Trophoblast cell (in vitro differentiated cells and primary cell): ENCODE data around the gene RCOR1.

ENCODE experiments used
- DNase-seq, 2 donors: peaks; one replicate each; pipeline ENCODE4 v3.0.0-alpha.2; 2016
- H2AFZ ChIP-seq: 2 replicates; pipeline ENCODE4 v1.6.1; 2013; ENCODE audit warnings: low read length, moderate library complexity, mild to moderate bottlenecking; ENCODE audit not compliant: insufficient read depth, poor library complexity
- H2AK5ac ChIP-seq: 2 replicates; pipeline ENCODE4 v1.6.1; 2013; ENCODE audit warnings: mild to moderate bottlenecking, low read length
- H2BK120ac ChIP-seq: 2 replicates; pipeline ENCODE4 v1.6.1; 2013; ENCODE audit warnings: low read length, mild to moderate bottlenecking, moderate library complexity; ENCODE audit not compliant: insufficient read depth, poor library complexity
- H2BK12ac ChIP-seq: 2 replicates; pipeline ENCODE4 v1.6.1; 2013; ENCODE audit warnings: mild to moderate bottlenecking, low read length, moderate library complexity
- H2BK5ac ChIP-seq: 2 replicates; pipeline ENCODE4 v1.6.1; 2013; ENCODE audit warnings: low read length, low read depth, moderate library complexity, mild to moderate bottlenecking; ENCODE audit not compliant: poor library complexity
- H3K14ac ChIP-seq: 2 replicates; pipeline ENCODE4 v1.6.1; 2013; ENCODE audit warnings: mild to moderate bottlenecking, low read length
- H3K18ac ChIP-seq: 2 replicates; pipeline ENCODE4 v1.6.1; 2013; ENCODE audit warnings: mild to moderate bottlenecking, low read length
- H3K23ac ChIP-seq: 2 replicates; pipeline ENCODE4 v1.6.1; 2013; ENCODE audit warnings: low read length
- H3K27ac ChIP-seq: 2 replicates; pipeline ENCODE4 v1.5.1; 2013; ENCODE audit warnings: low read depth, mild to moderate bottlenecking, inconsistent platforms, low read length, moderate library complexity
- H3K27me3 ChIP-seq: 2 replicates; pipeline ENCODE4 v1.6.1; 2013; ENCODE audit warnings: inconsistent platforms, mild to moderate bottlenecking, low read length, moderate library complexity; ENCODE audit not compliant: insufficient read depth
- H3K36me3 ChIP-seq, 2 experiments: 1 replicate in 1 of 2; 2 replicates in 1 of 2; pipeline ENCODE4 v1.6.1; 2013; ENCODE audit warnings: low read length in 2 of 2, mild to moderate bottlenecking in 2 of 2, moderate library complexity in 1 of 2; ENCODE audit not compliant: insufficient read depth in 2 of 2, control insufficient read depth in 1 of 2
- H3K4ac ChIP-seq: 2 replicates; pipeline ENCODE4 v1.6.1; 2013; ENCODE audit warnings: low read depth, mild to moderate bottlenecking, low read length, moderate library complexity
- H3K4me1 ChIP-seq, 2 experiments: 1 replicate in 1 of 2; 2 replicates in 1 of 2; pipeline ENCODE4 v1.6.1; 2013; ENCODE audit warnings: low read length in 2 of 2, mild to moderate bottlenecking in 2 of 2, moderate library complexity in 1 of 2; ENCODE audit not compliant: insufficient read depth in 2 of 2, control insufficient read depth in 1 of 2
- H3K4me2 ChIP-seq: 2 replicates; pipeline ENCODE4 v1.6.1; 2013; ENCODE audit warnings: inconsistent platforms, mild to moderate bottlenecking, low read length, moderate library complexity
- H3K4me3 ChIP-seq: 2 replicates; pipeline ENCODE4 v1.5.1; 2013; ENCODE audit warnings: mild to moderate bottlenecking, low read depth, low read length, inconsistent platforms
- H3K79me1 ChIP-seq: one replicate; pipeline ENCODE4 v1.6.1; 2013; ENCODE audit warnings: low read length
- H3K79me2 ChIP-seq: 2 replicates; pipeline ENCODE4 v1.6.1; 2013; ENCODE audit warnings: low read length, mild to moderate bottlenecking; ENCODE audit not compliant: control insufficient read depth, insufficient read depth, poor library complexity
- H3K9ac ChIP-seq: 2 replicates; pipeline ENCODE4 v1.6.1; 2013; ENCODE audit warnings: mild to moderate bottlenecking, low read length
- H3K9me3 ChIP-seq: 2 replicates; pipeline ENCODE4 v1.6.1; 2013; ENCODE audit warnings: low read depth, mild to moderate bottlenecking, control low read depth, inconsistent platforms, low read length; ENCODE audit not compliant: insufficient read depth
- H4K12ac ChIP-seq: 2 replicates; pipeline ENCODE4 v1.6.1; 2013; ENCODE audit warnings: low read depth, mild to moderate bottlenecking, low read length, moderate library complexity
- H4K8ac ChIP-seq: 2 replicates; pipeline ENCODE4 v1.6.1; 2013; ENCODE audit warnings: low read depth, mild to moderate bottlenecking, low read length, moderate library complexity
- H4K91ac ChIP-seq: one replicate; pipeline ENCODE4 v1.6.1; 2013; ENCODE audit warnings: low read depth, mild to moderate bottlenecking, low read length, moderate library complexity
- WGBS: extraction: QIAGEN DNeasy Blood & Tissue Kit; methylation state at CpG from one replicate; pipeline ENCODE4 v1.1.7; 2013; ENCODE audit warnings: missing lambda C conversion rate; ENCODE audit not compliant: insufficient read length, insufficient coverage; ENCODE audit errors: extremely low coverage; 5-methylcytosine and 5-hydroxymethylcytosine counted together

RCOR1 gene

GRCh38 chr14:102589761-102590290 lies 2.6 kb upstream of the RCOR1 start:
- peak overlapping the region; percentile 73 for H4K12ac ChIP-seq
- peaks cover 28% of the 10 kb centered on the region for H3K79me2 ChIP-seq
- H3K18ac ChIP-seq = peak overlapping the region; percentile 81
- peak overlapping the region; percentile 90 for H2AK5ac ChIP-seq
- H3K9ac ChIP-seq = no peak overlapping the region
- peak overlapping the region; percentile 90 for H2BK5ac ChIP-seq
- peak overlapping the region; percentile 83 for H3K14ac ChIP-seq
- peak overlapping the region; percentile 84 for H2BK12ac ChIP-seq
- H3K4me1 ChIP-seq = peaks cover 26 to 30% of the 10 kb centered on the region in 2 experiments
- DNase-seq = peak; percentile 49 to 71
- peak overlapping the region; percentile 82 for H3K4ac ChIP-seq
- H4K8ac ChIP-seq = peak overlapping the region; percentile 78
- peak overlapping the region; percentile 1 for H3K4me3 ChIP-seq
- H2BK120ac ChIP-seq = peak overlapping the region; percentile 94
- no peaks in the 10 kb centered on the region for H3K27me3 ChIP-seq
- no peaks in the 10 kb centered on the region for H3K36me3 ChIP-seq
- H3K27ac ChIP-seq = peak overlapping the region; percentile 100
- H3K79me1 ChIP-seq = peaks cover 49% of the 10 kb centered on the region
- H4K91ac ChIP-seq = peak overlapping the region; percentile 92
- no peak overlapping the region for H3K23ac ChIP-seq
- H3K9me3 ChIP-seq = no peaks in the 10 kb centered on the region
- peak overlapping the region; percentile 75 for H3K4me2 ChIP-seq
- H2AFZ ChIP-seq = peak overlapping the region; percentile 66
- no CpG with 5 or more reads among the region's 12 CpGs for WGBS

- Histone ChIP-seq H3K79me1 (peaks cover 43% of the 10 kb centered on the region), H4K12ac (peak overlapping the region; percentile 28), H4K91ac (peak overlapping the region; percentile 59), H2BK12ac (peak overlapping the region; percentile 9), H3K4me1 (peaks cover 22 to 27% of the 10 kb centered on the region in 2 experiments), H4K8ac (peak overlapping the region; percentile 48), H3K4me3 (peak overlapping the region; percentile 32), H3K79me2 (peaks cover 30% of the 10 kb centered on the region), H3K14ac (peak overlapping the region; percentile 80), H3K27me3 (no peaks in the 10 kb centered on the region), H3K23ac (no peak overlapping the region), H3K36me3 (peaks cover 0 to 6% of the 10 kb centered on the region in 2 experiments), H3K4ac (peak overlapping the region; percentile 42), H3K9me3 (no peaks in the 10 kb centered on the region), H3K18ac (peak overlapping the region; percentile 67), H3K9ac (no peak overlapping the region), H2BK120ac (peak overlapping the region; percentile 29), H2AK5ac (peak overlapping the region; percentile 5), H3K27ac (peak overlapping the region; percentile 100), H2AFZ (peak overlapping the region; percentile 2), H2BK5ac (peak overlapping the region; percentile 68), H3K4me2 (peak overlapping the region; percentile 75)
- DNase-seq = peak; percentile 79 to 84
- no CpG with 5 or more reads among the region's 13 CpGs for WGBS
Observed at GRCh38 chr14:102590667-102591099, 1.8 kb upstream of the RCOR1 start.

- Histone ChIP-seq H3K36me3 (peaks cover under 1 to 7% of the 10 kb centered on the region in 2 experiments), H2AFZ (peak overlapping the region; percentile 45), H2AK5ac (peak overlapping the region; percentile 96), H3K4me1 (peaks cover 17 to 20% of the 10 kb centered on the region in 2 experiments), H3K9me3 (no peaks in the 10 kb centered on the region), H3K4me3 (peak overlapping the region; percentile 81), H2BK12ac (peak overlapping the region; percentile 24), H3K23ac (no peak overlapping the region), H3K9ac (peak overlapping the region; percentile 95), H2BK5ac (peak overlapping the region; percentile 100), H3K4ac (peak overlapping the region; percentile 98), H4K91ac (peak overlapping the region; percentile 100), H3K27me3 (no peaks in the 10 kb centered on the region), H4K12ac (peak overlapping the region; percentile 99), H2BK120ac (peak overlapping the region; percentile 98), H3K79me1 (peaks cover 37% of the 10 kb centered on the region), H3K14ac (peak overlapping the region; percentile 99), H3K27ac (peak overlapping the region; percentile 100), H3K18ac (peak overlapping the region; percentile 99), H4K8ac (peak overlapping the region; percentile 97), H3K4me2 (peak overlapping the region; percentile 75), H3K79me2 (peaks cover 30% of the 10 kb centered on the region)
- no CpG with 5 or more reads among the region's 37 CpGs for WGBS
- no peak for DNase-seq
Observed at GRCh38 chr14:102591372-102591943, 991 bp upstream of the RCOR1 start.

GRCh38 chr14:102592763-102593060 lies 263 bp downstream of the RCOR1 start:
- Histone ChIP-seq H3K4ac (peak overlapping the region; percentile 88), H4K12ac (no peak overlapping the region), H4K91ac (peak overlapping the region; percentile 6), H3K27me3 (no peaks in the 10 kb centered on the region), H2BK12ac (no peak overlapping the region), H2BK5ac (peak overlapping the region; percentile 45), H3K36me3 (peaks cover 5 to 18% of the 10 kb centered on the region in 2 experiments), H3K4me2 (peak overlapping the region; percentile 53), H3K23ac (no peak overlapping the region), H3K9ac (peak overlapping the region; percentile 76), H3K79me2 (peaks cover 34% of the 10 kb centered on the region), H2AK5ac (no peak overlapping the region), H3K4me3 (peak overlapping the region; percentile 98), H3K18ac (peak overlapping the region; percentile 80), H3K14ac (peak overlapping the region; percentile 92), H3K79me1 (peaks cover 37% of the 10 kb centered on the region), H3K9me3 (no peaks in the 10 kb centered on the region), H4K8ac (no peak overlapping the region), H3K27ac (peak overlapping the region; percentile 94), H2BK120ac (no peak overlapping the region), H2AFZ (no peak overlapping the region), H3K4me1 (peaks cover 15 to 20% of the 10 kb centered on the region in 2 experiments)
- DNase-seq = no peak
- WGBS = no CpG with 5 or more reads among the region's 49 CpGs
